Activated T-cell treated with anti-CD3 and anti-CD28 coated beads, Interleukin-2, amount 50 U/mL, for 48 hours (primary cell): ENCODE measurements around the gene OR2B6.
"Not testable (repeated sequence)": the region's sequence is repeated elsewhere in the genome, so short reads cannot be mapped to it uniquely, and the experiment has no call there.

ENCODE experiments used
- DNase-seq, 2 experiments: peaks; one replicate each; pipeline ENCODE4 v3.0.0-alpha.2; 2020

The OR2B6 gene

GRCh38 chr6:27956941-27957340 lies at the start of gene OR2B6:
OR2B6 (plus strand) TSS chr6:27957241; CDS start chr6:27957241, 0 bp downstream.
- DNase-seq: no peak

GRCh38 chr6:27908017-27908416 lies 49.0 kb upstream of the OR2B6 start:
- no peak for DNase-seq

GRCh38 chr6:27911956-27912446 lies 45.0 kb upstream of the OR2B6 start, which contains the start of gene OR2B2:
OR2B2 (minus strand) TSS chr6:27912396; CDS start chr6:27912319, 77 bp downstream.
- no peak for DNase-seq

- no peak for DNase-seq
Measured at GRCh38 chr6:27922949-27923348, 34.1 kb upstream of the OR2B6 start.

GRCh38 chr6:27924179-27924578 lies 32.9 kb upstream of the OR2B6 start:
- DNase-seq: no peak

DNA sequence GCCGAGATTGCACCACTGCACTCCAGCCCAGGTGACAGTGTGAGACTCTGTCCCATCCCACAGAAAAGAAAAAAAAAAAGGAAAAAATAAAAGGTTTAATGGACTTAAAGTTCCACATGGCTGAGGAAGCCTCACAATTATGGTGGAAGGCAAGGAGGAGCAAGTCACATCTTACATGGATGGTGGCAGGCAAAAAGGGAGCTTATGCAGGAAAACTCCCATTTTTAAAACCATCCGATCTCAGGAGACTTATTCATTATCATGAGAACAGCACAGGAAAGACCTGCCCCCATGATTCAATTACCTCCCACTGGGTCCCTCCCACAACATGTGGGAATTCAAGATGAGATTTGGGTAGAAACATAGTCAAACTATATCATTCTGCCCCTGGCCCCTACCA lies 29.0 kb upstream of the OR2B6 start:
- DNase-seq: not testable (repeated sequence)

GRCh38 chr6:27929930-27930329 lies 27.1 kb upstream of the OR2B6 start:
- not testable (repeated sequence) for DNase-seq

DNA sequence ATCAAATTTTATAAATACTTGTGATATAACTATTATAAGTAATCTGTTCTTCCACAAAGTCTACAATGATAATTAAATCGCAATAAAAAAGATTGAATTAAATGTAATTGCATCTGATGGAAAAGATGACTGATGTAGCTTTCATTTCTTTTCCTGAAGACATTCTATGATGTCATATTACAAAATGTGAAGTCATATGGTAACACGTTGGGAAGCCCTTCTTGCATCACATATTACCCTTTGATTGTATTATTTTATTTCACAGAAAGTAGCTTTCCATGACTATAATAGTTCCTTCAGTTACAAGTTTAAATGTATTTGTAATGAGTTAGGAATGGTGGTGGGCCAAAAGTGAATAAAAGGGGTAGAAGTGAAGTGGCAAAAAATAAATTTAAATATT lies 25.8 kb upstream of the OR2B6 start:
- DNase-seq: no peak

GRCh38 chr6:27940766-27941165 lies 16.3 kb upstream of the OR2B6 start:
- DNase-seq: no peak

- not testable (repeated sequence) for DNase-seq
Measured at GRCh38 chr6:27943072-27943471, 14.0 kb upstream of the OR2B6 start.

DNA sequence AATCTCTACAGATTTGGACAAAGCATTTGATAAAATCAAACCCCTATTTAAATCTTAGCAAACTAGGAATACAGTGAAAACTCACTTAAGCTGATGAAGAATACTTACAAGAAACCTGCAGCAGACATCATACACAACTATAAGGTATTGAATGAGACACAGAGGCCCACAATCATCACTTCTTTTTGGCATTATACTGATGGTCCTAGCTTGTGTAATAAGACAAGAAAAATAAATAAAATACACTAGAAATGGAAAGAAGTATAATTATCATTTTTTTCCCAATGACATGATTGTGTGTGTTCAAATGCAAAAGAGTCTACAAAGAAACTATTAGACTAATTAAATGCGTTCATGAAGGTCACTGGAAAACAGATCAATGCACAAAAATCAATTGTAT lies 8.8 kb upstream of the OR2B6 start:
- DNase-seq: no peak

DNA sequence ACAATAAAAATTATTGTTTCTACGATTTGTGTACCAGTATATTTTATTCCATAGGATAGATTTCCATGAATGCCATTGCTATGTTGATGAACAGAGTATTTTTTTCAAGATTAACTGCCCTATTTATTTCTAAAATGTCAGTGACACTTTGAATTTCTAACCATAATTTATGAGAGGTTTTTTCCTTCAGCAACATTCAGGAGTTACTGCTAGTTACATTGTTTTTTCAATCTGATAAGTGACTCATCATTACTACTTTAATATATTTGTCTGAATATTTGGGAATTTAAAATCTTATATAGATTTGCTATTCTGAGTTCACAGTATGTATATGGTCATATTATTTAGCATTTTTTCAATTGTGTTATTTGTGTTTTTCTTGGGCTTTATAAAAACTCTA lies 6.0 kb upstream of the OR2B6 start:
- DNase-seq: no peak

DNA sequence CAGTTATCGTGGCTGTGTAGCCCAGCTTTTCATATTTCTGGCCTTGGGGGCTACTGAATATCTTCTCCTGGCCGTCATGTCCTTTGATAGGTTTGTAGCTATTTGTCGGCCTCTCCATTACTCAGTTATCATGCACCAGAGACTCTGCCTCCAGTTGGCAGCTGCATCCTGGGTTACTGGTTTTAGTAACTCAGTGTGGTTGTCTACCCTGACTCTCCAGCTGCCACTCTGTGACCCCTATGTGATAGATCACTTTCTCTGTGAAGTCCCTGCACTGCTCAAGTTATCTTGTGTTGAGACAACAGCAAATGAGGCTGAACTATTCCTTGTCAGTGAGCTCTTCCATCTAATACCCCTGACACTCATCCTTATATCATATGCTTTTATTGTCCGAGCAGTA lies 475 bp downstream of the OR2B6 start:
- DNase-seq: no peak

DNA sequence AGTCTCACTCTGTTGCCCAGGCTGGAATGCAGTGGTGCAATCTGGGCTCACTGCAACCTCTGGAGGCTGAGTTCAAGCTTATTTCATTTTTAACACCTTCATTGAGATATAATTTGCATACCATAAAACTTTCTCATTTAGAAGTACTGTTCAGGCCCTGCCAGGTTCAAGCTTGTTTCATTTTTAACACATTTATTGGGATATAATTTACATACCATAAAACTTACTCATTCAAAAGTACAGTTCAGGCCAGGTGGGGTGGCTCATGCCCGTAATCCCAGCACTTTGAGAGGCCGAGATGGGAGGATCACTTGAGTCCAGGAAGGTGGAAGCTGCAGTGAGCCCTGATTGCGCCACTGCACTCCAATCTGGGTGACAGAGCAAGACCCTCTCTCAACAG lies 5.5 kb downstream of the OR2B6 start:
- no peak for DNase-seq

GRCh38 chr6:27966044-27966443 lies 9.0 kb downstream of the OR2B6 start:
- DNase-seq: no peak

- no peak for DNase-seq
Measured at GRCh38 chr6:27966816-27967426, 9.9 kb downstream of the OR2B6 start.

GRCh38 chr6:27970444-27970843 lies 13.4 kb downstream of the OR2B6 start:
- DNase-seq: no peak

DNA sequence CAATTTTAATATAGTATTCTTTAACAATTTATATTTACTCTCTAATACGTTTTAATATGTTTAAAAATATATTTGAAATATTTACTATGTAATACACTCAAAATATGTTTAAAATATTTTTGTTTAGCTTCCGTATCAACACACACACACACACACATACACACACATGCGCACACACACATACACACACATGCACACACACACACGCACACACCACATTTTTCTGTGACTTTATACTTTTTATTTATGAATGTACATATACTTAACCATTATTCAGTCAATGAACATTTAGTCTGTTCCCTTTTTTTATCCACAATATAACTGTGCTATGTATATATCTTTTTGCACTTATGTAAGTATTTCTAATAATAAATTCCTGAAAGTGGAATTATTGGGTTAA lies 15.7 kb downstream of the OR2B6 start:
- no peak for DNase-seq

DNA sequence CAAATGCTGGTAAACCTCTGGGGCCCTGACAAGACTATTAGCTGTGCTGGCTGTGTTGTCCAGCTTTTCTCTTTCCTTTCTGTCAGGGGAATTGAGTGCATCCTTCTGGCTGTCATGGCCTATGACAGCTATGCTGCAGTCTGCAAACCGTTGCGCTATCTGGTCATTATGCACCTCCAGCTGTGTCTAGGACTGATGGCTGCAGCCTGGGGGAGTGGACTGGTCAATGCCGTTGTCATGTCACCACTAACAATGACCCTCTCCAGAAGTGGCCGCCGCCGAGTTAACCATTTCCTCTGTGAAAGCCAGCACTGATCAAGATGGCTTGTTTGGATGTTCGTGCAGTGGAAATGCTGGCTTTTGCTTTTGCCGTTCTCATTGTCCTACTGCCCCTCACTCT lies 20.3 kb downstream of the OR2B6 start:
- DNase-seq: no peak

- DNase-seq: no peak
Measured at GRCh38 chr6:27978705-27979104, 21.7 kb downstream of the OR2B6 start.

DNA sequence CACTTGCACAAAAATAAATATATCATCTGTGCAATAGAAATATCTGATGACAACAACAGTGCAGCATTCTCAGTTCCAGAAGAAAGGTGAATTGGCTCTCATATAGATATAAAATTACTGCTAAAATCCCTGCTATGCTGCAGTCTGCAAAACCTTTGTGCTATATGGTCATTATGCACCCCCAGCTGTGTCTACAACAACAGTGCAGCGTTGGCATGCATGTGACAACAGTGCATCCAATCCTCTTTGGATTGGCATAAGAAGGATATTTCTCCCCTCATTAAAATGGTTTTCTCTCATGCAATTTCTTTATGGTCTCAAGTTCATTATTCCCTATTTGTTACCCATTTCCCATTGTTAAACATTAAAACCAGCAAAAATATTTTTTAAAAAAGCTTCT lies 23.1 kb downstream of the OR2B6 start:
- DNase-seq: no peak

- no peak for DNase-seq
Measured at GRCh38 chr6:27986928-27987725, 30.1 kb downstream of the OR2B6 start.

- no peak for DNase-seq
Measured at GRCh38 chr6:27994616-27995015, 37.6 kb downstream of the OR2B6 start.

- DNase-seq: no peak
Measured at GRCh38 chr6:28000351-28001045, 43.5 kb downstream of the OR2B6 start.
